ENCODE results near the gene TBXAS1.

DNA sequence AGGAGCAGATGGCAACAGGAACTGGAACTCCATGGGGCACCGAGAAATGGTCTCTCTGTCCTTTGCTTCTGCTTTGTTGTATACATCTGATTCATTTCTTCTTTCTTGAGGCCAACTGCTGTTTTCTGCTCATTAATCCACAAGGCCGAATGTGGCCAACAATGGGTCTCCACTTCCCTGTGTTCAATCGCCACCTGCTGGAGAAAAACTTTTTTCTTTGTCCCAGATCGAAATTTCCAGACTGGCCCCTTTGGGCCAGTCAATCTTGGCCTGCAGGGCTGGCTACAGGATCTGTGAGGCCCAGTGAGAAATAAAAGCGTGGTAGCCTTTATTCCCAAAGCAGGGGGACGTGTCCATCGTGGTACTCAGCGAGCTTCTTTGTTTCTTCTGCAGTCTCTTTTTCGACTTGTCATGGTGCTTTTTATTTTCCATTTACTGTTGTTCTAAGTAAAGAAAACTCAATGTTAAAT is 174.9 kb downstream of the TBXAS1 start:
- TF ChIP-seq, protein P1, sequence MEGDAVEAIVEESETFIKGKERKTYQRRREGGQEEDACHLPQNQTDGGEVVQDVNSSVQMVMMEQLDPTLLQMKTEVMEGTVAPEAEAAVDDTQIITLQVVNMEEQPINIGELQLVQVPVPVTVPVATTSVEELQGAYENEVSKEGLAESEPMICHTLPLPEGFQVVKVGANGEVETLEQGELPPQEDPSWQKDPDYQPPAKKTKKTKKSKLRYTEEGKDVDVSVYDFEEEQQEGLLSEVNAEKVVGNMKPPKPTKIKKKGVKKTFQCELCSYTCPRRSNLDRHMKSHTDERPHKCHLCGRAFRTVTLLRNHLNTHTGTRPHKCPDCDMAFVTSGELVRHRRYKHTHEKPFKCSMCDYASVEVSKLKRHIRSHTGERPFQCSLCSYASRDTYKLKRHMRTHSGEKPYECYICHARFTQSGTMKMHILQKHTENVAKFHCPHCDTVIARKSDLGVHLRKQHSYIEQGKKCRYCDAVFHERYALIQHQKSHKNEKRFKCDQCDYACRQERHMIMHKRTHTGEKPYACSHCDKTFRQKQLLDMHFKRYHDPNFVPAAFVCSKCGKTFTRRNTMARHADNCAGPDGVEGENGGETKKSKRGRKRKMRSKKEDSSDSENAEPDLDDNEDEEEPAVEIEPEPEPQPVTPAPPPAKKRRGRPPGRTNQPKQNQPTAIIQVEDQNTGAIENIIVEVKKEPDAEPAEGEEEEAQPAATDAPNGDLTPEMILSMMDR (IDR thresholded peaks at IDR 0.05; ENCODE audit: low read length), result peak; percentile 91
- TF ChIP-seq EZH2phosphoT487 (IDR thresholded peaks at IDR 0.05; ENCODE audit: low read length) (no peak), EZH2 (optimal IDR thresholded peaks at IDR 0.05; ENCODE audit: low read depth, low read length) (no peak)
